ENCODE measurements around the gene FUT1. TPM values are rescaled to one million over a fixed set of nuclear protein-coding genes. Genes with fewer than 3 reads are reported as not detected.

Gene FUT1
- total RNA-seq (2014; rRNA removed; shearing (Covaris generic)) = 0.03 and 0.08 TPM in 2 replicates
- total RNA-seq (2022) = not detected in 2 replicates
- Bru-seq, nascent RNA = not detected
- BruChase-seq, experiment 1, labeled RNA remaining after a 6-hour chase = percentile 22 among the genes with signal in this experiment
- BruChase-seq, experiment 2, labeled RNA remaining after a 2-hour chase = not detected
- long read RNA-seq = 0 reads

DNA sequence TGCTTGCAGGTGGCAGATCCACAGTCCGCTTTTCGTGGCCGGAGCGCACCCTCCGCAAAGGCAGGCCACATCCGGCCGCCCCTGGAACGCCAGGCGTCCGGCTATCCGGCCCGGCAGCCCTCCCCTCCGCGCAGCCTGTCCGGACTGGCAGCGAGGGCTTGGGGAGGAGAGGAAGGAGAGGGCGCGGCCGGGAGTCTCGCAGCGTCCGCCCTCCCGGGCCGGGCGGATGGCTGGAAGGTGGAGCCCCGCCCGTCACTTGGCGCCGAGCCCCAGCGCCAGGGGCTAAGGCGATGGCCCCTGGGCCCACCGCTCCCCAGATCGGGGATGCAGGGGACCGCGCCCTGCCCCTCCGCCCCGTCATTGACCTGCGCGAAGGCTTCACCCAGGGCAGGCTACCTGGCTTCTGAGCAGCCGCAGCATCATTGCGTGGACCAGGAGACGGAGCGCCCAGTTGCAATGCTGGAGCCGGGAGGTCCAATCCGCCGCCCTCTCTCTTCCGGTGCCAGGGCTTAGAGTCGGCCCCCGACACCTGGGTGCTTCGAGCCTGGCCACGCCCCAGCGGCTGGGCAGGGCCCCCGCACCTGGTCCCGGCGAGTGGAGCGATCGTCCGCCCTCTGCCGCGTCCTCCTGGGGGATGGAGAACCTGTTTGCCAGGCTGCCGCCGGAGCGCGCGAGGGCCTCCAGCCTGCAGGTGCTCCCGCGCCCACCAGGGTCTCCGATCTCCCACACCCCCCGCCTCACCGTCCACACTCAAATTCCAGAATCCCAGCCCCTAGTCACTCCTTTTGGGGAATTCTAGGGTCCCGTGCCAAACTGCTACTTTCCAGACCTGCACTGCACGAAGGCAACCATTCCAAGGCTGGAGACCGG is at the start of gene FUT1:
Gene FUT1 (minus strand): TSS at position 146 of the 870 bp plus-strand sequence. CDS start 1,360 bp downstream, outside the sequence.
- Histone ChIP-seq H3K79me2 (ENCODE audit: insufficient read depth, low read depth, low read length) (no peaks in the 10 kb centered on the region), H2AFZ (ENCODE audit: low read length) (peak within 1 kb of the TSS; percentile 27; the same call in 1 of the 2 replicates), H3K36me3 (ENCODE audit: insufficient read depth, low read length) (no peaks in the 10 kb centered on the region), H4K20me1 (ENCODE audit: insufficient read depth, low read length) (no peaks in the 10 kb centered on the region), H3K4me3 (ENCODE audit: low read depth, low read length, poor library complexity, severe bottlenecking) (peak within 1 kb of the TSS; percentile 56), H3K4me1 (ENCODE audit: insufficient read depth, low read length, poor library complexity, severe bottlenecking) (peaks cover 15% of the 10 kb centered on the region), H3K9me3 (ENCODE audit: low read length) (no peaks in the 10 kb centered on the region), H3K9me2 (ENCODE audit: insufficient read depth, low read length) (no peaks in the 10 kb centered on the region), H3K4me2 (ENCODE audit: low read length) (peak within 1 kb of the TSS; percentile 54), H3K27ac (ENCODE audit: low read depth, low read length, poor library complexity, severe bottlenecking) (no peak within 1 kb of the TSS)
- ChIA-PET CTCF (ENCODE audit: unreplicated experiment) (no interaction called here), POLR2A (no interaction called here)
- peak; percentile 75 for DNase-seq (ENCODE audit: low spot score)
- intact Hi-C loops (cut with micrococcal nuclease; ENCODE audit: unreplicated experiment) = no loop called here
- no TSS peak for BruUV-seq (replicated peaks)
- TF ChIP-seq EZH2phosphoT487 (IDR thresholded peaks at IDR 0.05; ENCODE audit: borderline replicate concordance, low read depth, low read length) = no peak
- no peak for TF ChIP-seq CTCF (conservative IDR thresholded peaks at IDR 0.05; ENCODE audit: low read length)

DNA sequence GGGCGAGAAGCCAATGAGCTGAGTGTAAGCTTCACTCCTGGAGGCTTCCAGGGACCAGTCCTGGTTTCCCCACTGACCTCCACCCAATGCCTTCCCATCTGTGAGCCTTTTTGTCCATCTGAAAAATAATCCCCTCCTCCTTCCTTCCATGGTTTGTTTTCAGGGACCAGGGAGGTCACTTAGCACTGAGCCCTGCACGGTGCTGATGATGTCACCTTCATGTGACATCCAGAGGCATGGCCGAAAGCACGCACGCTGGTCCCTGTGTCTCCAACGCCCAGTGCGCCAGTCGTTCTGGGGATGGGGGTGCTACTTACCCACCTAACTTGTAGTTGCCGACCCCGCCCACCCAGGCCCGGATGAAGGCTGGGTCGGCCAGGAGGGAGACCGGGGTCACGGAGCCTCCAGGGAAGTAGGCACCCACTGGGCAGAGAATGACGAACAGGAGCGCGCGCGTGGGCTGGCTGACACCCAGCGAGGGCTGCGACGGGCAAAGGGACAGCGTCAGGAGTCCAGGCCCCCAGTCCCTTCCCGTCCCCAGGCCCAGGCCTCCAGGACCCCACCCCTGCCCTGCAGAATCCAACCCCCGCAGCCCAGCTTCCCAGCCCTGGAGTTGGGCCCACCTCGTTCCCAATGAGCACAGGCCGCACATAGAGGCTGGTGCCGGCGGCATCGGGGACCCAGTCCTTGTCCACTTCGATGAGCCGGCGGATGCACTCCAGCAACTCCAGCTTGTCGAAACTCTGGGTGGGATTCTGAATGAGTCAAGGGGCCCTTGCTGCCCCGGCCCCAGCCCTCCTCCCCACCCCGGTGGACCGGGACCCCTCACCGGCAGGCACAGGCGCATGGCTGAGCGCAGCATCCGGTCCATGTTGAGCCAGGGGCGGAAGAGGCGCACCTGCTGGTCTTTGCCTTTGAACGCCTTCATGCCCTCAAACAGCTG is 47.2 kb upstream of the FUT1 start:
- no peak overlapping the region for H3K4me3 ChIP-seq (ENCODE audit: low read depth, low read length, poor library complexity, severe bottlenecking)
- H3K4me2 ChIP-seq (ENCODE audit: low read length) = no peak overlapping the region
- no peak overlapping the region for H3K27ac ChIP-seq (ENCODE audit: low read depth, low read length, poor library complexity, severe bottlenecking)
- intact Hi-C loops (cut with micrococcal nuclease; ENCODE audit: unreplicated experiment) = no loop called here
- ChIA-PET CTCF (ENCODE audit: unreplicated experiment) (no interaction called here), POLR2A (no interaction called here)
- H3K9me3 ChIP-seq (ENCODE audit: low read length) = no peaks in the 10 kb centered on the region
- TF ChIP-seq CTCF (conservative IDR thresholded peaks at IDR 0.05; ENCODE audit: low read length) (no peak), EZH2phosphoT487 (IDR thresholded peaks at IDR 0.05; ENCODE audit: borderline replicate concordance, low read depth, low read length) (no peak)
- no peaks in the 10 kb centered on the region for H3K79me2 ChIP-seq (ENCODE audit: insufficient read depth, low read depth, low read length)
- peaks cover 4% of the 10 kb centered on the region for H3K4me1 ChIP-seq (ENCODE audit: insufficient read depth, low read length, poor library complexity, severe bottlenecking)
- no peaks in the 10 kb centered on the region for H3K36me3 ChIP-seq (ENCODE audit: insufficient read depth, low read length)
- no peaks in the 10 kb centered on the region for H3K9me2 ChIP-seq (ENCODE audit: insufficient read depth, low read length)
- H4K20me1 ChIP-seq (ENCODE audit: insufficient read depth, low read length) = no peaks in the 10 kb centered on the region
- no TSS peak for BruUV-seq (replicated peaks)
- DNase-seq (ENCODE audit: low spot score) = no peak
- no peak overlapping the region for H2AFZ ChIP-seq (ENCODE audit: low read length)
